ENCODE results near the gene MAP3K20.

- no peak for TF ChIP-seq CTCF (IDR thresholded peaks at IDR 0.05)
- TF ChIP-seq FOXM1 (IDR thresholded peaks at IDR 0.05; ENCODE audit: low read depth): no peak
- no peak for TF ChIP-seq EZH2phosphoT487 (IDR thresholded peaks at IDR 0.05; ENCODE audit: borderline replicate concordance, low read depth)
- no peak for TF ChIP-seq RAD21 (IDR thresholded peaks at IDR 0.05; ENCODE audit: low read length)
- TF ChIP-seq POLR2AphosphoS5 (IDR thresholded peaks at IDR 0.05; ENCODE audit: low read depth, low read length): no peak
- no peak for TF ChIP-seq TEAD4 (IDR thresholded peaks at IDR 0.05; ENCODE audit: borderline replicate concordance, insufficient read depth)
- TF ChIP-seq MXI1 (IDR thresholded peaks at IDR 0.05; ENCODE audit: low read depth, low read length): no peak
- no peak for TF ChIP-seq SIN3A (IDR thresholded peaks at IDR 0.05; ENCODE audit: borderline replicate concordance, low read depth, low read length)
- no peak for TF ChIP-seq USF2 (IDR thresholded peaks at IDR 0.05; ENCODE audit: borderline replicate concordance, low read depth, low read length)
- TF ChIP-seq GABPA (IDR thresholded peaks at IDR 0.05; ENCODE audit: low read depth): no peak
- TF ChIP-seq EP300 (IDR thresholded peaks at IDR 0.05; ENCODE audit: borderline replicate concordance in 1 of 2, low read depth in 1 of 2, low read length in 1 of 2): no peak
- no peak; the same call in 1 of the 2 replicates for TF ChIP-seq PBX3 (IDR thresholded peaks at IDR 0.05)
Measured at GRCh38 chr2:173117678-173118077, 42.0 kb downstream of the MAP3K20 start.

Measured in SK-N-SH (cell line).